ENCODE measurements around the gene CCDC138. TPM values are rescaled to one million over a fixed set of nuclear protein-coding genes. Genes with fewer than 3 reads are reported as not detected.

CCDC138 gene
- total RNA-seq, 1 donor from 2014 or later: 10.6 TPM

GRCh38 chr2:108841506-108841905 lies 54.9 kb downstream of the CCDC138 start:
- no peaks in the 10 kb centered on the region for H3K4me1 Mint-ChIP-seq
- DNase-seq (no peak), ATAC-seq (ENCODE audit: low read depth) (no peak)
- no peak for TF ChIP-seq CTCF (IDR thresholded peaks at IDR 0.05)
- intact Hi-C loops (cut with micrococcal nuclease): no loop called here
- POLR2A ChIA-PET: no interaction called here
- CTCF ChIA-PET: no interaction called here
- H3K27me3 Mint-ChIP-seq: no peaks in the 10 kb centered on the region
- H3K36me3 Mint-ChIP-seq (ENCODE audit: low read depth): peaks cover 54% of the 10 kb centered on the region
- no peak overlapping the region for H3K27ac Mint-ChIP-seq
- peaks cover 19% of the 10 kb centered on the region for H3K9me3 Mint-ChIP-seq
- no peak overlapping the region for H3K4me3 Mint-ChIP-seq

GRCh38 chr2:108845923-108846322 lies 59.4 kb downstream of the CCDC138 start:
- POLR2A ChIA-PET: no interaction called here
- H3K4me3 Mint-ChIP-seq: no peak overlapping the region
- peaks cover 9% of the 10 kb centered on the region for H3K9me3 Mint-ChIP-seq
- ATAC-seq (ENCODE audit: low read depth) (no peak), DNase-seq (no peak)
- no peak for TF ChIP-seq CTCF (IDR thresholded peaks at IDR 0.05)
- CTCF ChIA-PET: no interaction called here
- no peaks in the 10 kb centered on the region for H3K27me3 Mint-ChIP-seq
- H3K4me1 Mint-ChIP-seq: no peaks in the 10 kb centered on the region
- no peak overlapping the region for H3K27ac Mint-ChIP-seq
- intact Hi-C loops (cut with micrococcal nuclease): no loop called here
- H3K36me3 Mint-ChIP-seq (ENCODE audit: low read depth): peaks cover 54% of the 10 kb centered on the region

- CTCF ChIA-PET: no interaction called here
These were observed 60.4 kb downstream of the CCDC138 start for GRCh38 chr2:108847000-108847399.

GRCh38 chr2:108852375-108852774 lies 65.8 kb downstream of the CCDC138 start:
- DNase-seq (no peak), ATAC-seq (ENCODE audit: low read depth) (no peak)
- POLR2A ChIA-PET: interaction anchor here (1.1 kb wide), 1 partner anchor 11 kb away, joined by 3 read pairs; no protein-coding TSS in a partner anchor
- Mint-ChIP-seq H3K27me3 (no peaks in the 10 kb centered on the region), H3K27ac (no peak overlapping the region), H3K36me3 (ENCODE audit: low read depth) (peaks cover 43% of the 10 kb centered on the region), H3K9me3 (no peaks in the 10 kb centered on the region), H3K4me3 (no peak overlapping the region), H3K4me1 (no peaks in the 10 kb centered on the region)
- CTCF ChIA-PET: no interaction called here
- intact Hi-C loops (cut with micrococcal nuclease): no loop called here
- TF ChIP-seq CTCF (IDR thresholded peaks at IDR 0.05): no peak

More at GRCh38 chr2:108847000-108847399, 60.4 kb downstream of the CCDC138 start:
- intact Hi-C loops (cut with micrococcal nuclease): no loop called here
- TF ChIP-seq CTCF (IDR thresholded peaks at IDR 0.05): no peak
- Mint-ChIP-seq H3K4me3 (no peak overlapping the region), H3K9me3 (no peaks in the 10 kb centered on the region), H3K36me3 (ENCODE audit: low read depth) (peaks cover 55% of the 10 kb centered on the region), H3K27me3 (no peaks in the 10 kb centered on the region), H3K4me1 (no peaks in the 10 kb centered on the region), H3K27ac (no peak overlapping the region)
- ATAC-seq (ENCODE audit: low read depth) (no peak), DNase-seq (no peak)
- POLR2A ChIA-PET: no interaction called here

GRCh38 chr2:108853421-108853820 lies 66.8 kb downstream of the CCDC138 start:
- ChIA-PET CTCF (no interaction called here), POLR2A (interaction anchor here (1.1 kb wide), 1 partner anchor 10 kb away, joined by 3 read pairs; no protein-coding TSS in a partner anchor)
- Mint-ChIP-seq H3K36me3 (ENCODE audit: low read depth) (peaks cover 43% of the 10 kb centered on the region), H3K9me3 (peaks cover 2% of the 10 kb centered on the region), H3K27ac (no peak overlapping the region), H3K4me1 (no peaks in the 10 kb centered on the region), H3K27me3 (no peaks in the 10 kb centered on the region), H3K4me3 (no peak overlapping the region)
- intact Hi-C loops (cut with micrococcal nuclease): no loop called here
- ATAC-seq (ENCODE audit: low read depth): no peak
- TF ChIP-seq CTCF (IDR thresholded peaks at IDR 0.05): no peak
- no peak for DNase-seq

Data from activated B cell treated with CpG ODN at 0.5 μM for 24 hours (primary cell).